HepG2 (cell line): ENCODE data around the gene ZIK1. TPM values are rescaled to one million over a fixed set of nuclear protein-coding genes. Genes with fewer than 3 reads are reported as not detected.

Experiments used
- AGO1 ChIP-seq: fragments of 200-400 bp; formaldehyde crosslinking; IDR thresholded peaks from 2 replicates; pipeline ENCODE4 v1.6.1; 2017; ENCODE audit warnings: mild to moderate bottlenecking, low read depth, low read length, moderate library complexity; ENCODE audit not compliant: poor library complexity, severe bottlenecking
- AHR ChIP-seq: IDR thresholded peaks from 2 replicates; pipeline ENCODE4 v1.6.1; 2018; ENCODE audit warnings: missing genetic modification reagents, missing compliant biosample characterization
- ASH2L ChIP-seq: fragments of 300-600, 200-600 bp; sonication (generic); IDR thresholded peaks from 2 replicates; pipeline ENCODE4 v1.7.0; 2017; ENCODE audit warnings: low read depth, mild to moderate bottlenecking, moderate library complexity, mixed read lengths, low read length; ENCODE audit not compliant: insufficient read length
- ESRRA ChIP-seq: sonication (generic); formaldehyde crosslinking; IDR thresholded peaks from 2 replicates; pipeline ENCODE4 v1.5.1; 2020; ENCODE audit warnings: mild to moderate bottlenecking, low read depth, missing genetic modification reagents
- FOXC1 ChIP-seq: sonication (generic); formaldehyde crosslinking; IDR thresholded peaks from 2 replicates; pipeline ENCODE4 v1.8.0; 2022; ENCODE audit warnings: mild to moderate bottlenecking, missing genetic modification reagents, borderline replicate concordance
- FOXO1 ChIP-seq: sonication (generic); formaldehyde crosslinking; IDR thresholded peaks from 2 replicates; pipeline ENCODE4 v1.4.0; 2020; ENCODE audit warnings: missing genetic modification reagents
- HDAC6 ChIP-seq: fragments of 200-600 bp; sonication (generic); IDR thresholded peaks from 2 replicates; pipeline ENCODE4 v1.7.0; 2017; ENCODE audit warnings: mild to moderate bottlenecking, antibody characterized with exemption, low read length, low read depth
- KDM3A ChIP-seq: IDR thresholded peaks from 2 replicates; pipeline ENCODE4 v1.6.1; 2018; ENCODE audit warnings: low read depth, missing compliant biosample characterization
- NFKBIZ ChIP-seq: IDR thresholded peaks from 2 replicates; pipeline ENCODE4 v1.6.1; 2018; ENCODE audit warnings: missing genetic modification reagents, missing compliant biosample characterization
- REL ChIP-seq: sonication (generic); formaldehyde crosslinking; conservative IDR thresholded peaks from 2 replicates; pipeline ENCODE4 v1.8.0; 2022; ENCODE audit warnings: mild to moderate bottlenecking, missing genetic modification reagents, moderate library complexity
- RNF2 ChIP-seq: fragments of 450-650 bp; conservative IDR thresholded peaks from 2 replicates; pipeline ENCODE4 v1.6.1; 2016; ENCODE audit warnings: low read depth
- ZBTB1 ChIP-seq: sonication (generic); formaldehyde crosslinking; IDR thresholded peaks from 2 replicates; pipeline ENCODE4 v1.4.0; 2020; ENCODE audit warnings: missing genetic modification reagents, borderline replicate concordance
- ZNF12 ChIP-seq: sonication (generic); formaldehyde crosslinking; IDR thresholded peaks from 2 replicates; pipeline ENCODE4 v1.5.0; 2020; ENCODE audit warnings: missing genetic modification reagents
- ZNF20 ChIP-seq: sonication (generic); formaldehyde crosslinking; IDR thresholded peaks from 2 replicates; pipeline ENCODE4 v1.4.0; 2020; ENCODE audit warnings: mild to moderate bottlenecking, moderate library complexity, missing genetic modification reagents
- ZNF275 ChIP-seq: sonication (generic); formaldehyde crosslinking; IDR thresholded peaks from 2 replicates; pipeline ENCODE4 v1.8.0; 2022; ENCODE audit warnings: missing genetic modification reagents, mild to moderate bottlenecking, inconsistent platforms, borderline replicate concordance
- ZNF546 ChIP-seq: sonication (generic); formaldehyde crosslinking; conservative IDR thresholded peaks from 2 replicates; pipeline ENCODE4 v1.8.1; 2023; ENCODE audit warnings: mild to moderate bottlenecking, missing genetic modification reagents
- ZNF549 ChIP-seq: sonication (generic); formaldehyde crosslinking; IDR thresholded peaks from 2 replicates; pipeline ENCODE4 v1.5.0; 2020; ENCODE audit warnings: missing genetic modification reagents
- ZNF550 ChIP-seq: sonication (generic); formaldehyde crosslinking; IDR thresholded peaks from 2 replicates; pipeline ENCODE4 v1.4.0; 2020; ENCODE audit warnings: mild to moderate bottlenecking, missing genetic modification reagents, borderline replicate concordance
- ZNF574 ChIP-seq: sonication (generic); formaldehyde crosslinking; IDR thresholded peaks from 2 replicates; pipeline ENCODE4 v1.4.0; 2020; ENCODE audit warnings: missing genetic modification reagents
- ZNF678 ChIP-seq: sonication (generic); formaldehyde crosslinking; IDR thresholded peaks from 2 replicates; pipeline ENCODE4 v1.4.0; 2020; ENCODE audit warnings: mild to moderate bottlenecking, missing genetic modification reagents
- ZSCAN31 ChIP-seq: sonication (generic); formaldehyde crosslinking; IDR thresholded peaks from 2 replicates; pipeline ENCODE4 v1.5.0; 2020; ENCODE audit warnings: low read depth, mild to moderate bottlenecking, missing genetic modification reagents
- polyA plus RNA-seq, 8 experiments: library from polyadenylated mRNA; depleted of rRNA in 3 of 8; stranded (reverse) in 7 of 8; unstranded in 1 of 8; fragments of >200 nt; fragmentation: Illumina TruSeq in 4 of 8; extraction: Trizol in 4 of 8; gene quantifications; 2 replicates each; pipeline versions ENCODE4 v1.2.1 to v1.2.3, GENCODE V29; 2011 to 2016; ENCODE audit warnings: low read depth in 4 of 8, missing spikeins in 1 of 8, mixed read lengths in 1 of 8; ENCODE audit not compliant: insufficient read depth in 1 of 8
- total RNA-seq, 5 experiments: library from RNA; depleted of rRNA; stranded (reverse); fragments of >200 nt; fragmentation: Illumina TruSeq; extraction: Trizol; gene quantifications; 2 replicates each; pipeline ENCODE4 v1.2.3, GENCODE V29; 2016; ENCODE audit warnings: low read depth in 1 of 5
- TF ChIP-seq, protein P1 (sequence below): sonication (generic); formaldehyde crosslinking; IDR thresholded peaks from 2 replicates; pipeline ENCODE4 v1.8.0; 2022; ENCODE audit warnings: mild to moderate bottlenecking, missing genetic modification reagents, borderline replicate concordance
- TF ChIP-seq, protein P2 (sequence below): sonication (generic); formaldehyde crosslinking; IDR thresholded peaks from 2 replicates; pipeline ENCODE4 v1.5.0; 2020; ENCODE audit warnings: mild to moderate bottlenecking, missing genetic modification reagents

Gene ZIK1
- total and polyA plus RNA-seq, 2 of the 13 experiments (the other 11 are each of a cell fraction or from before 2014, with no cell fraction given): 2.1 to 7.2 TPM

GRCh38 chr19:57632987-57633831 lies 49.3 kb downstream of the ZIK1 start, which contains the start of gene ZNF211 (continued):
- TF ChIP-seq, protein P1, sequence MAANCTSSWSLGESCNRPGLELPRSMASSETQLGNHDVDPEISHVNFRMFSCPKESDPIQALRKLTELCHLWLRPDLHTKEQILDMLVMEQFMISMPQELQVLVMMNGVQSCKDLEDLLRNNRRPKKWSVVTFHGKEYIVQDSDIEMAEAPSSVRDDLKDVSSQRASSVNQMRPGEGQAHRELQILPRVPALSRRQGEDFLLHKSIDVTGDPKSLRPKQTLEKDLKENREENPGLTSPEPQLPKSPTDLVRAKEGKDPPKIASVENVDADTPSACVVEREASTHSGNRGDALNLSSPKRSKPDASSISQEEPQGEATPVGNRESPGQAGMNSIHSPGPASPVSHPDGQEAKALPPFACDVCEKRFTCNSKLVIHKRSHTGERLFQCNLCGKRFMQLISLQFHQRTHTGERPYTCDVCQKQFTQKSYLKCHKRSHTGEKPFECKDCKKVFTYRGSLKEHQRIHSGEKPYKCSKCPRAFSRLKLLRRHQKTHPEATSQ (CRISPR knock-in tag): no peak
- no peak for TF ChIP-seq ZNF550 (CRISPR knock-in tag)
- TF ChIP-seq ZNF546 (CRISPR knock-in tag): no peak
- TF ChIP-seq FOXO1 (CRISPR knock-in tag): no peak
- no peak for TF ChIP-seq ZNF549
- peak; percentile 56 for TF ChIP-seq AGO1
- no peak for TF ChIP-seq ZBTB1 (CRISPR knock-in tag)
- 0 out of 2 replicates have a peak, but pooled peaks have one; percentile 25 for TF ChIP-seq KDM3A (CRISPR knock-in tag)
- no peak for TF ChIP-seq HDAC6
- TF ChIP-seq, protein P2, sequence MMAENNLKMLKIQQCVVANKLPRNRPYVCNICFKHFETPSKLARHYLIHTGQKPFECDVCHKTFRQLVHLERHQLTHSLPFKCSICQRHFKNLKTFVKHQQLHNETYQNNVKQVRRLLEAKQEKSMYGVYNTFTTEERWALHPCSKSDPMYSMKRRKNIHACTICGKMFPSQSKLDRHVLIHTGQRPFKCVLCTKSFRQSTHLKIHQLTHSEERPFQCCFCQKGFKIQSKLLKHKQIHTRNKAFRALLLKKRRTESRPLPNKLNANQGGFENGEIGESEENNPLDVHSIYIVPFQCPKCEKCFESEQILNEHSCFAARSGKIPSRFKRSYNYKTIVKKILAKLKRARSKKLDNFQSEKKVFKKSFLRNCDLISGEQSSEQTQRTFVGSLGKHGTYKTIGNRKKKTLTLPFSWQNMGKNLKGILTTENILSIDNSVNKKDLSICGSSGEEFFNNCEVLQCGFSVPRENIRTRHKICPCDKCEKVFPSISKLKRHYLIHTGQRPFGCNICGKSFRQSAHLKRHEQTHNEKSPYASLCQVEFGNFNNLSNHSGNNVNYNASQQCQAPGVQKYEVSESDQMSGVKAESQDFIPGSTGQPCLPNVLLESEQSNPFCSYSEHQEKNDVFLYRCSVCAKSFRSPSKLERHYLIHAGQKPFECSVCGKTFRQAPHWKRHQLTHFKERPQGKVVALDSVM: no peak
- TF ChIP-seq NFKBIZ (CRISPR knock-in tag): no peak
- no peak for TF ChIP-seq ZNF12
- peak; percentile 89 for TF ChIP-seq ASH2L
- TF ChIP-seq REL: no peak
- TF ChIP-seq AHR (CRISPR knock-in tag): peak; percentile 77; the same call in 1 of the 2 replicates
- TF ChIP-seq ZSCAN31 (CRISPR knock-in tag): no peak; the same call in 1 of the 2 replicates
- TF ChIP-seq ESRRA (CRISPR knock-in tag): no peak
- TF ChIP-seq ZNF574: peak; percentile 81
- TF ChIP-seq RNF2: no peak
- TF ChIP-seq ZNF275 (CRISPR knock-in tag): no peak
- TF ChIP-seq FOXC1: no peak
- no peak for TF ChIP-seq ZNF678 (CRISPR knock-in tag)
- TF ChIP-seq ZNF20 (CRISPR knock-in tag): no peak
